ENCODE results near the gene WDR5.

Gene WDR5

DNA sequence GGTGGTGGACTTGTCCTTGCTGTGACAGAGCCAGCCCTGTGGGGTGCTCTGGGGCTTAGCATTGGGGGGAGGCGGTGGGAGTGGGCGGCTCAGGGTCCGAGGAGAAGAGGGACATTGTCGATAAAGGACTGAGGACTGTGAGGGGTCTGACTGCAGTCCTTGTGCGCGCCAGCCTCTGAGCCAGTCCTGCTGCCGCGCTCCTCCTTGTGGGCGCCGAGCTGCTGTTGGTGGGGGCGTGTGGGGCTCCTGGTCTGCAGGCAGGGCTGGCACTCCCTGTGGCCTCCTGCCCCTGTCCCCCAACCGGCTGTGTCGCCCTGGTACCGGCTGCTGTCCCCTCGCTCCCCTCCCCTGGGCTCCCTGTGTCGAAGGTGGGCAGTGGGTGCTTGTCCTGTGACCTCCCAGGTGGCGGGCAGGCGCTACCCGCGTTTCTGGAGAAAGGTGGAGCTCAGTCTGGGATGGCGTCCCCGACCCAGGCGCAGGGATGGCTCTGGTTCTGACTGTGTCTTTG, 21.6 kb downstream of the WDR5 start:
- DNase-seq (ENCODE audit: low read depth in 3 of 3, low spot score in 1 of 3): no peak

DNA sequence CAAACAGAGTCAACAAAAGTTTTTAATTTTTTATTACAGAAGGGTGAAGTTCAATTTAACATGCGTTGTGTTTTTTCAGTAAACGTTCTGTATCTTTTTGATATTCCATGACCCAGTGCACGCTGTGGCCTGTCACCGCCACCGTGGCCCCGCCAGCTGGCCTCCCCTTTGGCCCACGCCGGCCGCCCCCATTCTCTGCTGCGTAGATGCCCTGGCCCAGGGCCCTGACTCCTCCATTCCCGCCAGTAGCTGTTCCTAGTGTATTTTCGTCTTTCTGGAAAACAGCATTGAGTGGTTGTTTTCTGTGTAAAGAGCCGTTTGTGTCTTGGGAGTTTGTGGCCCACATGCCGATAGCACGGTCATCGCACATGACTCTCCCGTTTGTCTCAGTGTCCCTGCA, 22.4 kb downstream of the WDR5 start:
- no peak for DNase-seq (ENCODE audit: low read depth in 3 of 3, low spot score in 1 of 3)

DNA sequence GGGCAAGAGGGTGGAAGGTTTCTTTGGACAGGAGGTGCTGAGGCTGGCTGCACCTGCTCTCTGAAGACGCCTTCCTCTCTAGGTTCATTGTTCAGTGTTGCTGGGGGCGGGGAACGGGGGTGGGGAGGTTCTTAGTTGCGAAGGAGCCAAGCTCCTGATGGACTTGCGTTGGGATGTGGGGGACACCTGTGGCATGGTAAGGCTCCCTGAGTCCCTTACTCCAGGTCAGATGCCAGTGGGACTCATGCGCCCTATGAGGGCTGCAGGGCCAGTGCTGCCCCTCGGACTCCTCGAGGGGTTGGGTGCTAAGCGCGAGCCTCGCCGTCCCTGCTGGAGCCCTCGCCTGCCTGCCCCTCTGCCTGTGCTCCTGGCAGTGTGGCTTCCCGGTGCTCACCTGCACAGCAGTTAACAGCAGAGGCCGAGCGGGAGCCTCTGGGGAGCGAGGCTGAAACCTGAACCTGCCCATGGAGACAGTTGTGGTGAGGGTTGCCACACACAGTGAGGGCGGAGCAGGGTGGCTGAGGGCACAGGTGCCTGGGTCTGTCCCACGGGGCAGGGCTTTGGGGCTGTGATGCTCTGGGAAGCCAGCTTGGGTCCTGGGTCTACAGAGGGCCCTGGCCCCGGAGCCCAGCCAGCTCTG, 23.0 kb downstream of the WDR5 start:
- DNase-seq (ENCODE audit: low read depth in 3 of 3, low spot score in 1 of 3): no peak

DNA sequence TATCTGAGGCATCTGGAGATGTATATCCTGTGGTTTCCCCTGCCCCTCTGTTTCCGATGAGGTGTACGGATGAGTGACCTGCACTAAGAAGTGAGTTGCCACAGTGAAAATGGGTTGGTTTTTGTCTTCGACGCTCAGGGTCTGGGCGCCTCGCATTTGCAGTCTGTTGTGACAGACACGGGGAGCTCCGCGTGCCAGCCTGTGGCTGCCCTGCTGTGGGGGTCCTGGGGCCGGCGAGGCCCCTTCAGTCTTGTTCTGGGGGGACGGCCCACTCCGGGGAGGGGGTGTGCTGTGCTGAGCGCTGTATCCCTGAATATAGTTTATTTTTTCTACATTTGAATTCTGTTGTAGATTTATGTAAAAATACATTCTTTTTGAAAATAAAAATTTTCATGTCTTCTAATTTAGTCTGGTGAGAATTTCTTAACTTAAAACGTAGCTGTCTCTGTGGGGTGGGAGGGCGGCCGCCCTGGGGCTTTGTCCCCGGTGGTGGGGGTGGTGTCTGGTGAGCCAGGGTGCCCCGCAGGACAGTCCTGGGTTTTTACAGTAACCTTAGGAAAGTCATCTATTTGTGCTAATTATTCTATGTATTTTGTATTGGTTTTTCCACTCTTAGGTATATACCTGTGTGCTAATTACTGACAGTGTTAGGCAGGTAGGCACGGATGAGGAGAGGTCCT, 23.8 kb downstream of the WDR5 start:
- DNase-seq (ENCODE audit: low read depth in 3 of 3, low spot score in 1 of 3): no peak

DNA sequence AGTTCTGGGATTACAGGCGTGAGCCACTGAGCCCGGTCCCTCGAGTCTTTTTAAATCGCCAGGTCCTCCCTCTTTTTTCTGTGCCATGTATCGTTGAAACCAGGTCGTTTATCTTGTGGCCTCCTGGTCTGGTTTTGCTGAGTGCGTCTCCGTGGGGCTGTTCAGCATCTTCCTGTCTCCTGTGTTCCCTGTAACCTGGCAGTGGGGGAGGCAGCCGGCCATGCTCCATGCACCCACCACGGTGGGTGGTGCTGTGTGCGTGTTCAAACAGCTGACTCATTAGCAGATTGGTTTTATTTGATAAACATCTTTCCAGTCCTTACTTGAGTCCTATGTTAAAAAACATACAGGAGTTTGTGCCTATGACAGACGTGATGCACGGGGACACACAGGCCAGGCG, 25.8 kb downstream of the WDR5 start:
- DNase-seq (ENCODE audit: low read depth in 3 of 3, low spot score in 1 of 3): no peak

DNA sequence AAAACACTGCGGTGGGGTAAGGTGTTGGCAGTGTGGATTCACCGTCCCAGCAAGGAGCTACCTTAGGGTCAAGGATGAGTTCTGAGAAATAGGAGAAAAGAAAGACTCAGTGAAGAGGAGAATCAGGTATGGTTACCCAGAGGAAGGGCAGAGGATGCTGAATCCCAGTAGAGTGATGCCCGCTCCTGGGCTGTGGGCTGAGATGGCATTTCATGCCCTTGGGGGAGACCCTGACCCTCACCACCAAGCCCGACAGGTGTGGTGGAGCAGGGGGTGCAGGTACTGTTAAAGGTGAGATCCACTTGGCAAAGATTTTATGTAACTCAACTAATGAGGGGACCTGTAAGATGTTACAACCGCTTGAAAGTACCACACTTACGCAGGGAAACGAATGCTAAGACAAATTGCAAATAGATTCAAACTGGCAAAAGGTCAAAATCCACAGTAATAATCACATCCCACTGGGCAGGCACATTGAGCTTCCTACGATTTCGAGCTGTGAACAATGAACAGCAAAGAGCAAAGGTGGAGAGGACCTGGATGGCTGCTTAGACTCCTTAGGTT, 26.4 kb downstream of the WDR5 start:
- no peak for DNase-seq (ENCODE audit: low read depth in 3 of 3, low spot score in 1 of 3)

DNA sequence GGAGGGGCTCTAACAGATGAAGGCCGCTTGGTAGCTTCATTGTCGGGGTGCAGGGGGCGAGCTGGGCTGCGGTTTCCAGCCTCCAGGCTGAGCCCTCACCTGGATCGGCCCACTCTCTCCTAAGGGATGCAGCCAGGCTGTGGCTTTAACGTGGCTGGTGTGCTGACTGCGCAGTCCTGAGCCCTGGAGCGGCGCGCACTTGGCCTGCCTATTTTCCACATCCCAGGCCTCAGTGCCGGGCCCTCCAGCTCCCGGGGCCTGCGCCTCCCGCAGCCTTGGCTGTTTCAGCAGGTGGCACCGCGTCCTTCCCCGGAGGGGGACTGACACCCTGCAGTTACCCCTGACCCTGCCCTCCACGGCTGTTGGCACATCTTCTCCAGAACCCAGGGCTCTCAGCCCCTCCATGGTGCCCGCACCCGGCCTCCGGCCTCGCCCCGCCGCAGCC, 27.1 kb downstream of the WDR5 start:
- no peak for DNase-seq (ENCODE audit: low read depth in 3 of 3, low spot score in 1 of 3)

DNA sequence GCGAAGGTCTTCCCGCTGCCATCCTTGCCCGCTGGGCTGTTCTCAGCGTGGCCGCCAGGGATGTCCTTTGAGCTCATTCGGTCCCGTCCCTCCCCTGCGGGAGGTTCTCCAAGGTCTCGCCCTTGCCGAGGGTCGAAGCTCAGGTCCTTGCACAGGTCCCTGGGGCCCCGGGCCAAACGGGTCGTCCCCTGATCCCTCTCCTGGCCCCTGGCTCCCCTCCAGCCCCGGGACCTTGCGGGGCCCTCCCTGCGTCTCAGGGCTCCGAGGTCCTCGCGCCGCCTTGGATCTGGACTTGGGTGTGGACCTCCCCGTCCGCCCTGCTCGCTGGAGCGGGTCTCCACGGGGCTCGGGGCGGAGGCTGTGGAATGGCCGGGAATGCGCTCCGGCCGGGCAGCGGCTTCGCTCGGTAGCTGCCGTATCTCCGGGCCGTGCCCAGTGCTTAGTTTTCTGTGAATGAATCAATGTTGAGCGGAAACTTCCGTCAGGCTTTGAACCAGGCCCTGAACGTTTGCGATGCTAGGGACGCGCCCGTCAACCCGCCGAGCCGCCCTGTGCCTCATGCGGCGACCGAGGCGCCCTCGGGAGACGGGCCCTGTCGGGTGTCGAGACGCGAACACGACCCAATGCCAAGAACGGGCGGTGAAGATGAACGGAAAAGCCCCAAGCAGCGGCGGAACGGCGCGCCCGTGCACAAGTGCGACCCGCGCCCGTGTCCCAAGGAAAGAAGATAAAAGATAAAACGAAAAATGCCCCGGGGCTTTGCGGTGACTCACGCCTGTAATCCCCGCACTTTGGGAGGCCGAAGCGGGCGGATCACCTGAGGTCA, 27.7 kb downstream of the WDR5 start:
- peak; percentile 37 to 52 (median 39) for DNase-seq (ENCODE audit: low read depth in 3 of 3, low spot score in 1 of 3)

- DNase-seq (ENCODE audit: low read depth in 3 of 3, low spot score in 1 of 3): no peak
Measured at GRCh38 chr9:134164879-134165278, 29.0 kb downstream of the WDR5 start.

DNA sequence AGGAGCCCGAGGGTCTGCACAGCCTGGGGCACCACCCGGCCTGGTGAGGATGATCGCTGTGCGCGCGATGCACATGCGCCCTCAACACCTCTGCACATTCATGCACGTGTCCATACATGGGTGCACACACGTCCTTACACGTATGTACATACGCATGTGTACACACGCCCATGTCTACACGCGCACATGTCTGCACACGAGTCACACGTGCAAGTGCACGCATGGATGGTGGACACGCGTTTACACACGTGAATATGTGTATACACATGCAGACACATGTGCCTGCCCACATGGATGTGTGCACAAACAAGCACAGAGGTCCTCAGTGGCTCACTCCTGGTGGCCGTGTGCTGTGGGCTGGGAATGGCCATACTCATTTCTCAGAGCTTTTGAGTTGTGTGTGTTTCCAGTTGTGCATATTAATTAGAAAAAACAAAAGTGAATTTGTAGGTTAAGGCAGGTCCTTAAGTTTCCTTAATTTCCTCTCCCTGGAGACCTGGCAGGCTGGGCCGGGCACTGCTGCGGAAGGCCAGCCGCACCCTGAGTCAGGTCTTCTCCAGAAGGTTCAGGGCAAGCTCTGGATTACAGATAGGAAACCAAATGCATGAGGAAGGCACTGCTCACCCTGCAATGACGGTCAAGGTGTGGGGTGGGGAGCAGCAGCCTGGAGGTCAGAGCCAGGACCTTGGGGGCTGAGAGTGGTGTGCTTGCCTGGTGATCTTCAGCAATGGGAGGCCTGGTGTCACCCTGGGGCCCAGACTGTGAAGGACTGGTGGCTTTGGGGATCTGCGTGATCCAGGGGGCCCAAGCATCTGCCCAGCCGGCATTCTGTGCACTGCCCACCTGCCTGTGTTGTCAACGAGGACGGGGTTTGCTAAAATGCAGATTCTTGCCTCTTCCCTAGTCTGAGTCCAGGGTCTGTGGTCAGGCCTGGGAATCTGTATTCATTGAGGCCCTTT, 29.8 kb downstream of the WDR5 start:
- peak in 1 of 3 donors; percentile 37 for DNase-seq (ENCODE audit: low read depth in 3 of 3, low spot score in 1 of 3)

DNA sequence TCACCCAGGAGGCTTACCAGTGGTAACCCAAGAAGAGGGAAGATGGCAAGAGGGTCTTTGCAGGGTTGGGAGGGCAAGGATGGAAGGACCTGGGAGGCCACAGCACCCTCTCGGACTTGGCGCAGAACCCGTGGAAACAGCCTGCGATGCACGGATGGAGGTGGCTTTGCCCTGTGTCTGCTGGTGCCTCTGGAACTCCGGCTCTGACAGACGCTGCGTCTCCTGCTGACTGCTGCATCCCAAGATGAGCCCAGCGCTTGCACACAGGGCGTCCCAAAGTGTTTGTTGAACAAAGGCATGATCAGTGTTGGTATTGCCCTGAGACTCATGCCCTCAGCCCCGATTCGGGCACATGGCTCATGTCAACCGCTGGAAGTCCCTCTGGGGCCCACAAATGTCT, 30.5 kb downstream of the WDR5 start:
- no peak for DNase-seq (ENCODE audit: low read depth in 3 of 3, low spot score in 1 of 3)

DNA sequence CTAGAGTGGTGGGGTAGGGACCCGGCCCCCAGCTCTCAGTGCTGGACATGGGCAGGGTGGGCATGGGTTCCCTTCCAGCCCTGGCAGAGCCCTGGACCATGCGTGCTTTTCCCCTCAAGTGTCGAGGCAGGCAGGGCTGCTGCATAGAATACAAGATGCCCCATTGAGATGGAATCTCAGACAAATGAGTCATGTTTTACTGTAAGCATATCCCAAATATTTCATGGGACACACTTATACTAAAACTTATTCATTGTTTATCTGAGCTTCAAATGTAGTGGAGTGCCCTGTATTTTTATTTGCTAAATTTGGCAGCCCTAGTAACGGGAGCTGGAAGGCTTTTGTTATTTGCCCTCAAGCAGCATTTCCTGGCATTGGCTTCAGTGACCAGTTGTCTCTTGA, 31.6 kb downstream of the WDR5 start:
- no peak for DNase-seq (ENCODE audit: low read depth in 3 of 3, low spot score in 1 of 3)

- no peak for DNase-seq (ENCODE audit: low read depth in 3 of 3, low spot score in 1 of 3)
Measured at GRCh38 chr9:134168757-134169550, 33.1 kb downstream of the WDR5 start.

DNA sequence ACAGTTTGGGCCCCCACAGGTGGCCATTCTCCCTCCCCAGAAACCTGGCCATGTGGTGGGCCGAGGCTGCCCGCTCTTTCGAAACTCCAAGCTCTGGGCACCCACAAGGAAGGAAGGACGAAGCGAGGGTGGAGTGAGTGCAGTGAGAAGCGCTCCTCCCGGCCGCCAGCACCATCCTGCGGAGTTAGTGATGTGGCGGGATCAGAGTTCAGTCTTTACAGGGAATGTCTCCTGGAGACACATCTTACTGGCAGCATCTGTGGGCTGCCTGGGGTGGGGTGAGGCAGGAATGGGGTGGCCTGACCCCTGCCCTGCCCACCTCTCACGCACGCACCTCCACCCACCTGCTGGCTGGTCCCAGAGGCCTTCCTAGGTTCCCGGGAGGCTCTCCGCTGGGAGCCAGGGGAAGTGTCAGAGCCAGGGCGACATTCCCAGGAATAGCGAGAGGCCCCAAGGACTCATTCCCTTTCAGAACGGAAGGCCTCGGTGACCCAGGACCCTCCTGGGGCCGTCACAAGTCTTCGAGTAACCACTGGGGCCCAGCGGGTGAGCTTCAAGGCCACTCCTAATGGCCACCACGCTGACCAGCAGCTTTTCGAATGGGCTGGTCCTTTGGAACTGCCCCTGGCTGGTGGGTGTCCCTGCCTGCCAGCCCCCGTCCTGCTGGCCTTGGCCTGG, 34.0 kb downstream of the WDR5 start:
- no peak for DNase-seq (ENCODE audit: low read depth in 3 of 3, low spot score in 1 of 3)

- no peak for DNase-seq (ENCODE audit: low read depth in 3 of 3, low spot score in 1 of 3)
Measured at GRCh38 chr9:134170532-134171315, 34.8 kb downstream of the WDR5 start.

- DNase-seq (ENCODE audit: low read depth in 3 of 3, low spot score in 1 of 3): no peak
Measured at GRCh38 chr9:134171316-134172197, 35.7 kb downstream of the WDR5 start.
